ENCODE measurements around the gene PIK3C2B. TPM values are rescaled to one million over a fixed set of nuclear protein-coding genes. Genes with fewer than 3 reads are reported as not detected.
"Not testable (repeated sequence)": the region's sequence is repeated elsewhere in the genome, so short reads cannot be mapped to it uniquely, and the experiment has no call there.

The PIK3C2B gene
- total RNA-seq, 1 experiment from 2014 or later, result 6.1 TPM

DNA sequence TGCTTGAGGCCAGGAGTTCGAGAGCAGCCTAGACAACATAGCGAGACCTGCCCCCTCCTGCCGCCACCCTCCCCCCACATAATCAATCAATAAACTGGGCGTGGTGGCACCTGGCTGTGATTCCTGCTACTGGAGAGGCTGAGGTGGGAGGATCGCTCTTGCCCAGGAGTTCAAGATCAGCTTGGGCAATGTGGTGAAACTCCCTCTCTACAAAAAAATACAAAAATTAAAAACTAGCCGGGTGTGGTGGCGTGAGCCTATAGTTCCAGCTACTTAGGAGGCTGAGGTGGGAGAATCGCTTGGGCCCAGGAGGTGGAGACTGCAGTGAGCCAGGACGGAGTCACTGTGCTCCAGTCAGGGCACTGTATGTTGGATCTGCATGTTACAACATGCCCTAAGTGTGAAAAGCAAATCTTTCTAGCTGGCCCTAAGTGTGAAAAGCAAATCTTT, 14.6 kb upstream of the PIK3C2B start:
- no peak for DNase-seq (ENCODE audit: extremely low read depth, low read depth)

DNA sequence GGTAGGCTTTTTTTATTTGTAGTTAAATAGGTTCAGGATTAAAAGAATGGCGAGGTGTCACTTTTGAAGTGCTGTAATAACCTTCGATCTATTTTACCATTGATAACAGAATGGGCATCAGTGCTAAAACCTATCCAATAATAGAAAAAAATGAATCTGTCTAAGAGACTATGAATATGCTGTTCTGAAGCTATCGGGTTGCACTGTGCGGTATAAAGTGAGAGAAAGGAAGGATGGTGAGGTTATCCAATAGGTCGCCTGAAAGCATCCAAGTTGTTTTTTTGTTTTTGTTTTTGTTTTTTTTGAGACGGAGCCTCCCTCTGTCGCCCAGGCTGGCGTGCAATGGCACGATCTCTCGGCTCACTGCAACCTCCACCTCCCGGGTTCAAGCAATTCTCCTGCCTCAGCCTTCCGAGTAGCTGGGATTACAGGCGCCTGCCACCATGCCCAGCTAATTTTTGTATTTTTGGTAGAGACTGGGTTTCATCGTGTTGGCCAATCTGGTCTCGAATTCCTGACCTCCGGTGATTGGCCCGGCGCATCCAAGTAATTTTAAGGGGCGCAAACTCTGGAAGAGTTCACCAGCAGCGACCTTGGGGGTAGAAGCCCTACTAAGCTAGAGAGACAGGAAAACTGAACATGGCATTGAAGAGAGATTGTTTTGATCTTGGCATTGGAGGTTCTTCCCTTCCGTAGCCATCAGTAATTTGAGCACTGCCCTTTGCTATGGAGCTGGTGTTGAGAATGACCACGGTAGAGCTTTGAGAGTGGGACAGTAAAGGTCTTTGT, 12.9 kb upstream of the PIK3C2B start:
- DNase-seq (ENCODE audit: extremely low read depth, low read depth), result peak; percentile 59

DNA sequence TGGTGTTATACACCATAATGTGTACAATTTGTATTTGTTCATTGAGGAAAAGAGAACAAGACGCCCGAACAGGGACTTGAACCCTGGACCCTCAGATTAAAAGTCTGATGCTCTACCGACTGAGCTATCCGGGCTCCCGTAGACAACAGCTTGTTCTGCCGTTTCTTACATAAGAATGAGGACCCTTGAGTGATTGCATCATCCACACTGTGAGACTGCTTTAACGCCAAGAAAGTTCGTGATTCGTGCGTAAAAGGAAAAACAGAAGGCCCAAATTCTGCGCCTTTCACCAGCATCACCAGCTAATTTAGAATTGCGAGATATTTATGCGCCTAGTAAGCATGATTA, 12.3 kb upstream of the PIK3C2B start:
- peak; percentile 96 for DNase-seq (ENCODE audit: extremely low read depth, low read depth)

DNA sequence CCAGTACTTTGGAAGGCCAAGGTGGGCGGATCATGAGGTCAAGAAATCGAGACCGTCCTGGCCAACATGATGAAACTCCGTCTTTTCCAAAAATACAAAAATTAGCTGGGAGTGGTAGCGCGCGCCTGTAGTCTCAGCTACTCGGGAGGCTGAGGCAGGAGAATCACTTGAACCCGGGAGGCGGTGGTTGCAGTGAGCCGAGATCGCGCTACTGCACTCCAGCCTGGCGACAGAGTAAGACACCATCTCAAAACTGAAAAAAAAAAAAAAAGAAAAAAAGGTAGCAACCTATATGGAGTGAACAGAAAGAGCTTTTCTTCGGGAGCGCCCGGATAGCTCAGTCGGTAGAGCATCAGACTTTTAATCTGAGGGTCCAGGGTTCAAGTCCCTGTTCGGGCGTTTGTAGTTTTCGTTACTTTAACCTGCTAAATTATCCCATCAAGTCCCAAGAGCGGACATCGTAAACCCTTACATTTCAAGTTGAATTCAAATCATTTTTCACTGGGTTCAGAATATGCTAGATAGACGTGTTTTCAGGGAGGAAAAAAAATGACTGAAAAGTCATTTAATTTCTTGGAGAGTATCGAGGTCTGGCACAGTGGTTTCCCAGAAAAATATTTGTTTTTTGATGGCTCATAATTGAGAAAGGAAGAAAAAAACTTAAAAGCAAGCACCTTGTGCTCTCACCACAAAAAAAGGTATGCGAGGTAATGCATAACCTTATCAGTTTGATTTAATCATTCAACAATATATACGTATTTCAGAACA, 11.8 kb upstream of the PIK3C2B start:
- peak; percentile 95 for DNase-seq (ENCODE audit: extremely low read depth, low read depth)

DNA sequence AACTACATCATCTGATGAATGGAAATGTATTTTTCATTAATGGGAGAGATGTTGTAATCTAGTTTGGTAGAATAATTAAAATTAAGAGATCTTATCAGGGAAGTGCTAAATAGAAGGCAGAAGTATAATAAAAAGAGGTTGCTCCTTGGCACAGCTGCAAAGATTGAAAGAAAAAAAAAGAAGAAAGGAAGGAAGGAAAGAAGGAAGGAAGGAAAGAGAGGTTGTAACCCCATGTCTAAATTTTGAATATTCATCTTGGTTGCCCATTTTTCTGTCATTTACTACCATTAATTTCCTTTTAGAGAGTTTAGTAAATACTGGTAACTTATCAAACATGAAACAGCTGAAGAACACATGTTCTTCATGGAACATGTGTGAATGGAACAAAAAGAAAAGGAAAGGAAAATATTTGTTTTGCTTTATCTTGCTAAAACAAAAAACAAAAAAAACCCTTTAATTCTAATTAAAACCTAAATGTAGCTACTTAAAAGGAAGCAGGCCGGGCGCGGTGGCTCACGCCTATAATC, 11.1 kb upstream of the PIK3C2B start:
- DNase-seq (ENCODE audit: extremely low read depth, low read depth), result no peak

DNA sequence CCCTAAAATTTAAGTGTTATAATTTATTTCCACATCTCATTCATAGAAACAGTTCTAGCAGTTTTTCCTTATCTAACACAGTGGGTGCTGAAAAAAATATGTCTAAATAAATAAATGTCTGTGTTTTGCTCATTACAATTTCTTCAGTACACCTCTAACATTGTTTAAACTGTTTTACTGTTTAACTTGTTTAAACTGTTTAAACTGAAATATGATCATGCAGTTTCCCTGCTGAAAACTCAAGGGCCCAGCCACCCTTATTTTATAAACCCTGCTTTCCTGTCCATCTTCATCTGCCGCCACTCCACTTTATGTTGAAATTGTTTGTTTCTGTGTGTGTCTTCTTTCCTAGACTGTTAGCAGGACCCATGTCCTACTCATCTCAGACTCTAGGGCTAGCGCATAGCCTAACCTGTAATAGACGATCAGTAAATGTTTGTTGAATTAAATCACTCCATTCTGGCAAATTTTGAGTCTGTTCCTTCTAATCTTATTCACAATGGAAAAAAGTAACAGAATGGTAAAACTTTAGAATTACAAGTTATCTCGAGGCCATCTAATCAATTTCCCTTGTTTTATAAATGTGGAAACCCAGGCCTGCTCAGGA, 9.4 kb upstream of the PIK3C2B start:
- DNase-seq (ENCODE audit: extremely low read depth, low read depth), result no peak

DNA sequence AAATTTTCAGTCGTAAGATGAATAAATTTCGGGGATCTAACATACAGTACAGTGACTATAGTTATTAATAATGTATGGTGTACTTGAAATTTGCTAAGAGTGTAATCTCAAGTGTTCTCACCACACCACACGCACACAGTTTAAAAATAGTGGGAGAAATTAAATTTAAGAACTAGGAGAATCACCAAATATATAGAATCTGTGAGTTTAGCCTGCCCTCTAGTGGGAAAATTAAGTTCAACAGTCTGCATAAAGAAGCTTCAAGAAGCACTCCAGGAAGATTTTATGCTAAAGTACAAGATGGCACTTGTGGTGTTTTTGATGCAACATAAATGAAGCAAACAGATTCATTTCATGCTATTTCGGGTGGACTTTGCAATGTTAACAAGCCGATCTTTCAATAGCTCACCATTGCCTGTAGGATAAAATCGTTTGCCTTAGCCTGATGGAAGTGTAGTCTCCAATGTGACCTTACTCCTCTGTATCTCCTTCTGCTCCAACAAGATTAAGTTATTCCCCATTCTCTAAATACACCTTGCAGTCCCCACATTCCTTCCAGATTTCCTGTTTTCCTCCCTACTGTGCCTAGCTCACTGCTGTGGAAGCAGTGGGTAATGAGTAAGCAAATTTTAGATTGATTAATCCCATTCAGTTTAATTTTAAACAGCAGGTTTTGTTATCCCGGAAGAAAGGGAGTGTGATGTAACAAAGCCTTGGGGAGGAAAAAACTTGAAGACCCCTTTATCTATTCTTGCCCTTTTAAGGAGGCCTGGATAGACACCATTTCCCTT, 8.7 kb upstream of the PIK3C2B start:
- DNase-seq (ENCODE audit: extremely low read depth, low read depth), result peak; percentile 82

DNA sequence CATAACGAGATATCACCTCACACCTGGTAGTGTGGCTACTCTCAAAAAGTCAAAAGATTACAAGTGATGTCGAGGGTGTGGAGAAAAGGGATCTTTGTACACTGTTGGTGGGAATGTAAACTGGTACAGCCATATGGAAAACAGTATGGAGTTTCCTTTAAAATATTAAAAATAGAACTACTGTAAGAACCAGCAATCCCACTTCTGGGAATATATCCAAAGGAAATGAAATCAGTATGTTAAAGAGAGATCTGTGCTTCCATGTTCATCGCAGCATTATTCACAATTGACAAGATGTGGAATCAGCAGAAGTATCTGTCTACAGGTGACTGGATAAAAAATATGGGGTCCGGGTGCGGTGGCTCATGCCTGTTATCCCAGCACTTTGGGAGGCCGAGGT, 7.6 kb upstream of the PIK3C2B start:
- no peak for DNase-seq (ENCODE audit: extremely low read depth, low read depth)

DNA sequence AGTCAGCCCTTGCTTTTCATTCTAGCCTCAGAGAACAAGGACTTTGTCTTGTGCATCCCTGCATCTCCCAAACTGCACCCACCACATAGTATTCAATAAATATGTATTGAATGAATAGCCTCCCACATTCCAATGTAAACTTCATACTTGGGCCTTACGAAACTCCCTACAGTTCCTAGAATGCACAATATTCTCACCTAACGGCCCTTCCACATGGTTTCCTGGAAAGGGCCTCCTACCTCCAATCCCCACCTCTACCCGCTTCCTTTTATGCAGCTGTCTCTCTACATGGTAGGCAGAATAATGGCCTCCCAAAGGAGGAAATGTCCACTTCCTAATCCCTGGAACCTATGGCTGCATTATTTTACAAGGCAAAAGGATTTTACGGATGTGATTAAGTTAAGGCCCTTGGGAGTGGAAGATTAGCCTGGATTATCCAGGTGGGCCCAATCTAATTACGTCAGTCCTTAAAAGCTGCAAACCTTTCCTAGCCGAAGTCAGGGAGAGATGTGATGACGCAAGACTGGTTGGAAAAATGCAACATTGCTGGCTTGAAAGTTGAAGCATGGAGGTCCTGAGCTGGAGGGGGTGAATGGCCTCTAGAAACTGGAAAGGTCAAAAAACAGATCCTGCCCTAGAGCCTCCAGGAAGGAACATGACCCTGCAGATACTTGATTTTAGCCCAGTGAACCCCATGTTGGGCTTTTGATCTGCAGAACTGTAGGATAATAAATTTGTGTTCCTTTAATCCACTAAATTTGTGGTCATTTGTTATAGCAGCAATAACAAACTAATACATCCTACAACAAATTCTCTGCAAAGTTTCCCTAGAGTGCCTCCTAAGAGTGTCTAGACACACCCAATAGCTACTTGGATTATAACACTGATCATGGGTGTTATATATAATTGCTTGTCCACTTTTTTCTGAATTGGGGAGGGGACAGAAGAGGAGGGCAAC, 5.2 kb upstream of the PIK3C2B start:
- DNase-seq (ENCODE audit: extremely low read depth, low read depth), result no peak

DNA sequence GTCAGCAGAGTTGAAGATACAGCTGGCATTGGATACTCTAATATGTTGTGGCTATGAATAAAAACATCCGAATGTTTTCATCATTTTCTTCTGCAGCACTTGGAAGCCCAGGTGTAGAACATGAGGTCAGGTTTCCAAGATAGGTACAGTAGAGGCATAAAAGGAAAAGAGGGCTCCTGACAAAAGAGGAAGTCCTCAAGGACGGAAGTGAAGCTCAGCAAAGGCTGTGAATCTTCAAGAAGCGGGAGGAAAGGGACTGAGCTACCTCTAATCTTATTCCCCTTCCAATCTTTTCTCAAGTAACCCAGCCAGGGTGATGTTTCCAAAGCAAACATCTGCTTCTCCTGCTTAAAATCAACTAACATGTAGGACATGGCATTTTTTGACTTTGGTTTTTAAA, 4.4 kb upstream of the PIK3C2B start:
- no peak for DNase-seq (ENCODE audit: extremely low read depth, low read depth)

DNA sequence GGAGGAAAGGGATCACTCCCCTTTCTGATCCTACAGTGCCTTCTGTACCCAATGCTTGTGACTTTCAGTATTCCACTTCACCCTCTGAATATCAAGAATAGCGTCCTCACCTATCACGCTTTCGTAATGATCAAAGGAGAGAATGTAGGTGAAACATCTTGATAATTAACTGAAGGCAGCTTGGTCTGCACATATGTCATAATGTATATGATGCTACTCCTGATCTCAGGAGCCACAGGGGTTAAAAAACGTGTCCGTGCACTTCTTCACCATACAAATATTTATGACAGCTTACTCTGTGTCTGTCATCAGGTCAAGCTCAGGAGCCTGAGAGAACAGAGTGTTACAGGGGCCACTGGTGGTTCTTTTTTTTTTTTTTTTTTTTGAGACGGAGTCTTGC, 1.2 kb upstream of the PIK3C2B start:
- DNase-seq (ENCODE audit: extremely low read depth, low read depth), result no peak

DNA sequence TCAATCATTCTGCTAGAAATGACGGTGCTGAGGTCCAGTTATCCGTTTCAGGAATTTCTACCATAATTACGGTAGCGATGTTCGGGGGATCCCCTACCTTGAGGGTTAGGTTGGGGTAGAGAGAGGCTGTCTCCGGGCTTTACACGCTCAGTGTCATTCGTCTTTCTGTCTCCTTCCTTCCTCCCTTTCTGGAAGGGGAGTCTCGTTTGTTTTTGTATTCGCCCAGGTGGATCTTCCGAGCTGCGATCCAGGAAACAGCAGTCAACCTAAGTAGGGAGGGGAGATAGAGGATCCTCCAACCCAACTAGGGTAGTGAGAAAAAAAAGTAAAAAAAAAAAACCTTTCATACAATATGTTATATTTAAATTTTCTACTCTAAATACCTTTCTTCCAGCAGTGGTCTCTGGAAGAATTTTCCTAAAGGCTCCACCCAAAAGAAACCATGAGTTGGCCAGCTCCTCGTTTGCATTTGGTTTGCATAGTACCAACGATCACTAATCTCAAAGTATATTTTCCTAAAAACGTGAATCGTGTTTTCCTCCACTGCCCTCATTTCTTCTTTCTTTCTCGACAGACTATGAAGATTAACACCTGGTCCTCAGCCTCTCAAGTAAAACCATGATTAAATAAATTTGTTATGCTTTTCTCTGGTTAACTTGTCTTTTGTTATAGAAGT, 611 bp upstream of the PIK3C2B start:
- no peak for DNase-seq (ENCODE audit: extremely low read depth, low read depth)

DNA sequence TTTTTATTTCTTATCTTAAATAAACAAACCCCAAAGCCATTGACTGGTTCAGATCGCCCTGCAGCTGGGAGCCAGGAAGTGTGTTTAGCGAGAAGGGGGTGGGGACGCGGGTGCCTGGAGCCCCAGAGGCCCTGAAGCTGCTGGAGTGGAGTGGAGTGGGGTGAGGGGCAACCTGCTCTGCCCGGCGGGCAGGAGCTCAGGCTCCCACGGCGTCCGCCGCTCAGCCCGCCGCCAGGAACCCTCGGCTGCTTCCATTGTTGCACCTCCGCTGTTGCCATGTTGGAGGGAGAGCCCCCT, 673 bp downstream of the PIK3C2B start:
- DNase-seq (ENCODE audit: extremely low read depth, low read depth), result no peak

DNA sequence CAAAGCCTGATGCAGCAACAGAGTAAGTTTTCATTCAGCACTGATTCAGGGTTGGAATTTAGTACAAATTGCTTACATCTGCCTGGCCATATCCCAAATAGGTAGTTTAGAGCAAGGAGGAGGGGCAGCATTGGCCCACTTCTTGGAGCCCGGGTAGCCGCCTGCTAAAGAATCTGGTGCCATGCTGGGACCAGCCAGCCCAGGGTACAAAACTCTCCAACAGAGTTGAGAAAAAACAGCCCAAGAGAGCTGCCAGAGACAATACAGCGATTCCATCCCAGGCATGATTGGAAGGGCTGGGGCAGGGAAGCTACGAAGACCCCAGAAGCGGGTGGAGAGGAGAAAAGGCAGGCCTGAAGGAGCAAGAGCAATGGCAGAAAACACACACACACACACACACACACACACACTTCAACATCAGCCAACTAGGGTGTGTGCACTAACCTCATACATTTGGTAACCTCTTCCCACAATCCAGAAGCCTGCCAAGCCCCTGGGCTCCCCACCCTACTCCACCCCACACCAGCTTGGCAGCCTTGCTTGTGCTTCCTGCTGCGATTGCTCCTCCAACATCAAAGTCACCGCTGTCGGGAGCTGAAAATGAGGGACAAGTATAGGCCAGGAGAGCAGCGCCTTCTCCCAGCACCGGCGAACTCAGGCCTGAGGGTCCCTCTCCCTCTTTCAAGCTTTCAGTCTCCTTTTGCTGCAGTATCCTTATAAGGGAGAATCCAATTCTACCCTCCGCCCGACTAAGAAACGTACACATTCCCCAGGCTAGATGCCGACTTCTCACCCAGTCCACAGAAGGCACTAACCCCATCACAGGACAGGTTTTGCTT, 1.2 kb downstream of the PIK3C2B start:
- DNase-seq (ENCODE audit: extremely low read depth, low read depth), result no peak

DNA sequence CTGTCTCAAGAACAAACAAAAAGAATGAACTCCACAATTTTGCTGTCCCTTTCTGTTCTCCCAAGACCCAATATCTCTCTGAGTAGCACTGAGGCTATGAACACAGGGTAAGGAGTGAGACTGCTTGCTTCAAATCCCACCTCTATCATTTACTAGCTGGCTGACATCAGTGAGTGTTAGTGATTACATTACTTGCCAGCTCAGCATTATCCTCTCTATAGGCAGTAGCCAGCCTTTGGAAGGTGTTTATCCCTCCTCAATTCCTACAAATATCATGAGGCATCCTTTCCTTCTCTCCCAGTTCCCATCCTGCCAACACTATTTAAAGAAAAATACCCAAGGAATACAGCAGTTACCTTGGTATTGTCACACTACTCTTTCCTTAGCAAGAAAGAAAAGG, 3.0 kb downstream of the PIK3C2B start:
- no peak for DNase-seq (ENCODE audit: extremely low read depth, low read depth)

DNA sequence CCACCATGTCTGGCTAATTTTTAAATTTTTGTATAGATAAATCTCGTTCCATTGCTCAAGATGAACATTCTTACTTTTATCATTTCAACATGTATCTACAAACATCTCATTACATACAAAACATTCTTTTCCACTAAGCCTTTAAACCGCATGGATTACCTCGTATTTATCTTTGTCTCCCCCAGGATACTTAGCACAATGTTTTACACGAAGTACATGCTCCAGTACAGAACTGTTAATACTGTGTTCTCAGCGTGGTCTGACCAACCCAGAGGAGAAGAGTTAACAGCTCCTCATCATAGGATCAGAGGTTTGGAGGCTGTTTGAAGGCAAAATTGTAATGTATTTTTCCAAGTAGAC, 7.4 kb downstream of the PIK3C2B start:
- no peak for DNase-seq (ENCODE audit: extremely low read depth, low read depth)

DNA sequence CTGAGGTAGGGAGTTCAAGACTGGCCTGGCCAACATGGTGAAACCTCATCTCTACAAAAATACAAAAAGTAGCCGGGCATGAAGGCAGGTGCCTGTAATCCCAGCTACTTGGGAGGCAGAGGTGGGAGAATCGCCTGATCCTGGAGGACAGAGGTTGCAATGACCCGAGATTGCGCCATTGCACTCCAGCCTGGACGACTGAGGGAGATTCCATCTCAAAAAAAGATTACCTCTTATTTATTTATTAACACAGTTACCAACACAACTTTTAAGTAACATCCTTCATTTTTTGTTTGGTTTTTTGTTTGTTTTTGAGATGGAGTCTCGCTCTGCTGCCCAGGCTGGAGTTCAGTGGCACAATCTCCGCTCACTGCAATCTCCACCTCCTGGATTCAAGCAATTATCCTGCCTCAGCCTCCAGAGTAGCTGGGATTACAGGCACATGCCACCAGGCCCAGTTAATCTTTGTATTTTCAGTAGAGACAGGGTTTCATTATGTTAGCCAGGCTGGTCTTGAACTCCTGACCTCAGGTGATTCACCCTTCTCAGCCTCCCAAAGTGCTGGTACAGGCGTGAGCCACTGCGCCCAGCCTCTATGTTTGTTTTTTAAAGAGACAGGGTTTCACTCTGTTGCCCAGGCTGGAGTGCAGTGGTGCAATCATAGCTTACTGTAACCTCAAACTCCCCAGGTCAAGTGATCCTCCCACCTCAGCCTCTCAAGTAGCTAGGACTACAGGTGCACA, 7.9 kb downstream of the PIK3C2B start:
- DNase-seq (ENCODE audit: extremely low read depth, low read depth), result not testable (repeated sequence)

DNA sequence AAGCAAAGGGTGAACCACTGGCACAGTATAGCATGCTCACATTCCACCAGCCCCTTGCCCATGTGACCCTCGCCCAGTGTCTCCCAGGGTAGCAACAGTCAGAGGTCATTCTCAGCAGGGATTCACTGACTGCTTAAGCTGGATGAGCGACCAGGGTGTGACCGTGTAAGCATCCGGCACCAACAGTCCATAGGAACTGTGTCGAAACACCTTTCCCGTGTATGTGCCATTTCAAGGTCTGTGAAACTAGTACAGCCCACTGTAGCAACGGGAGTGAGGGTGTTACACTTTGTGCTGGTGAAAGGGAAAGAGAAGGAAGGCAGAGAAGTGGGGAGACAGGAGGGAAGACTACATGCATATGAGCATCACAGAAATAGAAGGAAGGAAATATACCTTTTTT, 10.8 kb downstream of the PIK3C2B start:
- peak; percentile 25 for DNase-seq (ENCODE audit: extremely low read depth, low read depth)

Measured in NCI-H460 (cell line).